IMR-90 (cell line): Measurements from ENCODE around the gene PPP1R9A. TPM values are rescaled to one million over a fixed set of nuclear protein-coding genes. Genes with fewer than 3 reads are reported as not detected.

Source experiments
- ATAC-seq: fragments of 200-7000 bp; cut with Tn5 transposase; 2 replicates; pipeline ENCODE4 v1.9.1; 2020; ENCODE audit warnings: low read depth, mild to moderate bottlenecking, moderate library complexity
- BruUV-seq: library from RNA; stranded (reverse); fragments of 400-500 nt; replicated peaks from 2 replicates; lab custom pipeline; 2021; lab: Mats Ljungman, UMichigan
- CTCF ChIA-PET: fragments of 300-600 bp; formaldehyde crosslinking; extraction: SDS; loops from one replicate; lab custom pipeline; 2021; ENCODE audit warnings: antibody characterized with exemption; lab: Yijun Ruan, JAX
- POLR2A ChIA-PET: fragments of 300-600 bp; sonication (Branson Sonifier 250); formaldehyde crosslinking; loops from one replicate; lab custom pipeline; 2022; ENCODE audit warnings: antibody characterized with exemption; ENCODE audit not compliant: unreplicated experiment; lab: Charles Lee
- DNase-seq: peaks from one replicate; pipeline ENCODE4 v3.0.0; 2013
- H2AFZ ChIP-seq: replicated peaks from 2 replicates; pipeline ENCODE3; 2013; ENCODE audit warnings: low read length, mild to moderate bottlenecking; ENCODE audit not compliant: poor library complexity
- H2AK5ac ChIP-seq: 2 replicates; pipeline ENCODE4 v1.6.1; 2013; ENCODE audit warnings: low read depth, low read length, inconsistent platforms
- H2AK9ac ChIP-seq: replicated peaks from 2 replicates; pipeline ENCODE3; 2013; ENCODE audit warnings: mild to moderate bottlenecking, low read depth, low read length, moderate library complexity; ENCODE audit not compliant: poor library complexity
- H2BK120ac ChIP-seq: 2 replicates; pipeline ENCODE4 v1.6.1; 2013; ENCODE audit warnings: low read depth, low read length, inconsistent platforms
- H2BK15ac ChIP-seq: 3 replicates; pipeline ENCODE4 v1.6.1; 2013; ENCODE audit warnings: low read depth, low read length, inconsistent platforms
- H2BK20ac ChIP-seq: 2 replicates; pipeline ENCODE4 v1.6.1; 2013; ENCODE audit warnings: low read depth, mild to moderate bottlenecking, inconsistent platforms, low read length, moderate library complexity
- H2BK5ac ChIP-seq: 2 replicates; pipeline ENCODE4 v1.6.1; 2013; ENCODE audit warnings: mild to moderate bottlenecking, low read depth, low read length, inconsistent platforms; ENCODE audit not compliant: poor library complexity, severe bottlenecking
- H3K14ac ChIP-seq: replicated peaks from 2 replicates; pipeline ENCODE4 v1.6.1; 2013; ENCODE audit warnings: low read depth, low read length, inconsistent platforms
- H3K18ac ChIP-seq: 2 replicates; pipeline ENCODE4 v1.6.1; 2013; ENCODE audit warnings: low read depth, low read length, control low read depth
- H3K23ac ChIP-seq: 2 replicates; pipeline ENCODE4 v1.6.1; 2013; ENCODE audit warnings: low read depth, low read length, inconsistent platforms
- H3K27ac ChIP-seq: 2 replicates; pipeline ENCODE4 v1.5.1; 2013; ENCODE audit warnings: mild to moderate bottlenecking, control low read depth, low read length; ENCODE audit not compliant: insufficient read depth
- H3K27me3 ChIP-seq: 2 replicates; pipeline ENCODE4 v1.6.1; 2013; ENCODE audit warnings: low read length; ENCODE audit not compliant: control insufficient read depth, insufficient read depth
- H3K36me3 ChIP-seq: 2 replicates; pipeline ENCODE4 v1.6.1; 2013; ENCODE audit warnings: low read length, mixed read lengths; ENCODE audit not compliant: control insufficient read depth, insufficient read depth
- H3K4ac ChIP-seq: 2 replicates; pipeline ENCODE4 v1.6.1; 2013; ENCODE audit warnings: low read depth, low read length, inconsistent platforms
- H3K4me1 ChIP-seq: 2 replicates; pipeline ENCODE4 v1.6.1; 2013; ENCODE audit warnings: low read length, mixed read lengths; ENCODE audit not compliant: control insufficient read depth, insufficient read depth
- H3K4me2 ChIP-seq: 2 replicates; pipeline ENCODE4 v1.6.1; 2013; ENCODE audit warnings: low read depth, mild to moderate bottlenecking, control low read depth, low read length, moderate library complexity
- H3K4me3 ChIP-seq: 2 replicates; pipeline ENCODE4 v1.5.1; 2013; ENCODE audit warnings: low read depth, mild to moderate bottlenecking, control low read depth, low read length, moderate library complexity; ENCODE audit not compliant: insufficient read depth
- H3K56ac ChIP-seq: 2 replicates; pipeline ENCODE4 v1.6.1; 2013; ENCODE audit warnings: low read length, inconsistent platforms; ENCODE audit not compliant: insufficient read depth; ENCODE audit errors: extremely low read depth
- H3K79me1 ChIP-seq, 2 experiments: 2 replicates each; pipeline ENCODE4 v1.6.1; 2013; ENCODE audit warnings: low read length in 2 of 2, inconsistent platforms in 1 of 2, low read depth in 1 of 2
- H3K9ac ChIP-seq: 2 replicates; pipeline ENCODE4 v1.6.1; 2013; ENCODE audit warnings: low read depth, low read length, control low read depth
- H3K9me1 ChIP-seq: 2 replicates; pipeline ENCODE4 v1.6.1; 2013; ENCODE audit warnings: low read length, inconsistent platforms; ENCODE audit not compliant: insufficient read depth
- H3K9me3 ChIP-seq: 2 replicates; pipeline ENCODE4 v1.6.1; 2013; ENCODE audit warnings: low read length; ENCODE audit not compliant: control insufficient read depth, insufficient read depth
- H4K20me1 ChIP-seq: 2 replicates; pipeline ENCODE4 v1.6.1; 2013; ENCODE audit warnings: low read length, inconsistent platforms; ENCODE audit not compliant: insufficient read depth
- H4K5ac ChIP-seq: 2 replicates; pipeline ENCODE4 v1.6.1; 2013; ENCODE audit warnings: mild to moderate bottlenecking, low read depth, low read length, control low read depth
- H4K8ac ChIP-seq, 2 experiments: 2 replicates each; pipeline ENCODE4 v1.6.1; 2013; ENCODE audit warnings: low read depth in 2 of 2, low read length in 2 of 2, control low read depth in 1 of 2, inconsistent platforms in 1 of 2
- H4K91ac ChIP-seq: 2 replicates; pipeline ENCODE4 v1.6.1; 2013; ENCODE audit warnings: low read depth, low read length, inconsistent platforms; ENCODE audit not compliant: insufficient read depth
- BHLHE40 ChIP-seq: fragments of 150-350 bp; IDR thresholded peaks from 2 replicates; pipeline ENCODE4 v1.6.1; 2016; ENCODE audit warnings: mild to moderate bottlenecking, low read depth, low read length
- CHD1 ChIP-seq: IDR thresholded peaks from 2 replicates; pipeline ENCODE4 v1.6.1; 2012; ENCODE audit warnings: low read depth, low read length, improper control_type of control experiment
- CTCF ChIP-seq: conservative IDR thresholded peaks from 2 replicates; pipeline ENCODE4 v1.5.1; 2012; ENCODE audit warnings: mild to moderate bottlenecking, low read depth, low read length, improper control_type of control experiment
- FOS ChIP-seq: fragments of 150-350 bp; IDR thresholded peaks from 2 replicates; pipeline ENCODE4 v1.6.1; 2016; ENCODE audit warnings: low read depth, low read length
- MAZ ChIP-seq: IDR thresholded peaks from 2 replicates; pipeline ENCODE4 v1.6.1; 2012; ENCODE audit warnings: low read depth, mild to moderate bottlenecking, low read length, improper control_type of control experiment, moderate library complexity, borderline replicate concordance
- MXI1 ChIP-seq: IDR thresholded peaks from 2 replicates; pipeline ENCODE4 v1.6.1; 2012; ENCODE audit warnings: low read depth, mild to moderate bottlenecking, low read length, moderate library complexity, borderline replicate concordance
- NFE2L2 ChIP-seq: fragments of 150-350 bp; IDR thresholded peaks from 2 replicates; pipeline ENCODE4 v1.6.1; 2016; ENCODE audit warnings: low read depth, mild to moderate bottlenecking, low read length
- RAD21 ChIP-seq: IDR thresholded peaks from 2 replicates; pipeline ENCODE4 v1.6.1; 2012; ENCODE audit warnings: low read length, improper control_type of control experiment
- RCOR1 ChIP-seq: IDR thresholded peaks from 2 replicates; pipeline ENCODE4 v1.6.1; 2012; ENCODE audit warnings: mild to moderate bottlenecking, low read length, improper control_type of control experiment; ENCODE audit not compliant: insufficient replicate concordance
- RFX5 ChIP-seq: IDR thresholded peaks from 2 replicates; pipeline ENCODE4 v1.8.0; 2012; ENCODE audit warnings: low read depth, mild to moderate bottlenecking, low read length, moderate library complexity
- WGBS, 2 experiments: methylation state at CpG; one replicate each; pipeline versions ENCODE4 v1.1.5 to v1.1.7; 2013; ENCODE audit warnings: missing lambda C conversion rate in 2 of 2; ENCODE audit not compliant: insufficient read length in 1 of 2; ENCODE audit errors: extremely low coverage in 2 of 2; 5-methylcytosine and 5-hydroxymethylcytosine counted together
- dilution Hi-C: fragments of 300-500 bp; cut with HindIII; formaldehyde crosslinking; loops from one replicate; pipeline ENCODE4 v1.14.3; 2018; ENCODE audit warnings: low sequenced_read_pairs; ENCODE audit not compliant: unreplicated experiment
- in situ Hi-C: fragments of 300-500 bp; cut with MboI; formaldehyde crosslinking; loops from 3 replicates; pipeline ENCODE4 v1.14.3; 2019; ENCODE audit warnings: low sequenced_read_pairs, inconsistent platforms, mixed read lengths
- intact Hi-C: fragments of 100-400 bp; cut with micrococcal nuclease; formaldehyde crosslinking; loops from 2 replicates; pipeline ENCODE4 v1.10.0; 2022
- polyA plus RNA-seq, 3 experiments: library from polyadenylated mRNA; depleted of rRNA; stranded (reverse); fragments of >200 nt; gene quantifications; 2 replicates each; pipeline ENCODE4 v1.2.3, GENCODE V29; 2012; ENCODE audit warnings: low replicate concordance in 1 of 3
- total RNA-seq: library from RNA; depleted of rRNA; stranded (reverse); fragments of >200 nt; gene quantifications from 2 replicates; pipeline ENCODE4 v1.2.3, GENCODE V29; 2012

The PPP1R9A gene
- total and polyA plus RNA-seq, 2 of the 4 experiments (the other 2 are of a cell fraction) = not detected

DNA sequence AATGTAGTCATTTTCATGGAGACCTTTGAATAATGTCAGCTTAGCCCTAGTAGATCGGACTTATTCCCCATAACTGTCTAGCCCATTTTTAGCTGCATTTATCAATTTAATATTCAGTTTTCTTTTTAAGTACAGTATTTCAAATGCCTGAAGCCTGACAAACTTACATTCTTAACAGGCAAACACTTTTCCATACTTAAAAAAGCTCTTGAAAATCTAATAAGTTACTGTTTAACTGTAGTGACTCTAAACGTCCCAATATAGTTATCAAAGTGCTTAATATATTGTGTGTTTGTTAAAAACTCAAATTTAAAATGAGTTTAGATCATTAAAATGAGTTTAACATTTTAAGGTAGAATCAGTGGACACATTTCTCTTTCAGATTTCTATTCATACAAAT, 372.0 kb downstream of the PPP1R9A start:
- Histone ChIP-seq H3K27me3 (no peaks in the 10 kb centered on the region), H2AK9ac (no peak overlapping the region), H2BK20ac (no peak overlapping the region), H3K27ac (no peak overlapping the region), H2BK5ac (no peak overlapping the region), H3K9me1 (no peaks in the 10 kb centered on the region), H3K36me3 (no peaks in the 10 kb centered on the region), H4K20me1 (no peaks in the 10 kb centered on the region), H3K56ac (no peak overlapping the region), H3K4me2 (no peak overlapping the region), H3K18ac (no peak overlapping the region), H2BK15ac (no peak overlapping the region), H3K23ac (no peak overlapping the region), H2BK120ac (no peak overlapping the region), H3K4me3 (no peak overlapping the region), H4K8ac (no peak overlapping the region), H3K14ac (no peak overlapping the region), H4K5ac (no peak overlapping the region), H2AK5ac (no peak overlapping the region), H3K79me1 (no peaks in the 10 kb centered on the region), H4K91ac (no peak overlapping the region), H3K4ac (no peak overlapping the region), H3K9me3 (no peaks in the 10 kb centered on the region), H3K9ac (no peak overlapping the region), H2AFZ (no peak overlapping the region), H3K4me1 (no peaks in the 10 kb centered on the region)
- ChIA-PET CTCF (no interaction called here), POLR2A (no interaction called here)
- BruUV-seq = no TSS peak
- WGBS, 2 experiments = 33% methylated on average over 1 of the region's 2 CpGs; no CpG with 5 or more reads in 1 of the 2 experiments
- ATAC-seq = no peak
- dilution Hi-C loops = no loop called here
- TF ChIP-seq NFE2L2 = no peak
- no peak for TF ChIP-seq BHLHE40
- no peak for TF ChIP-seq MAZ
- no peak for TF ChIP-seq MXI1
- no peak for TF ChIP-seq RFX5
- TF ChIP-seq CHD1 = no peak
- TF ChIP-seq RAD21 = no peak
- TF ChIP-seq RCOR1 = no peak
- TF ChIP-seq FOS = no peak
- no peak for TF ChIP-seq CTCF
- intact Hi-C loops = no loop called here
- no peak for DNase-seq
- in situ Hi-C loops = no loop called here
